Diencephalon (tissue), 1 donor: ENCODE data around the gene OR9Q2. TPM values are rescaled to one million over a fixed set of nuclear protein-coding genes. Genes with fewer than 3 reads are reported as not detected.

ENCODE experiments used
- total RNA-seq: library from RNA; depleted of rRNA; stranded (reverse); fragments of >200 nt; gene quantifications from one replicate; pipeline ENCODE4 v1.2.3, GENCODE V29; 2014

The OR9Q2 gene, protein sequence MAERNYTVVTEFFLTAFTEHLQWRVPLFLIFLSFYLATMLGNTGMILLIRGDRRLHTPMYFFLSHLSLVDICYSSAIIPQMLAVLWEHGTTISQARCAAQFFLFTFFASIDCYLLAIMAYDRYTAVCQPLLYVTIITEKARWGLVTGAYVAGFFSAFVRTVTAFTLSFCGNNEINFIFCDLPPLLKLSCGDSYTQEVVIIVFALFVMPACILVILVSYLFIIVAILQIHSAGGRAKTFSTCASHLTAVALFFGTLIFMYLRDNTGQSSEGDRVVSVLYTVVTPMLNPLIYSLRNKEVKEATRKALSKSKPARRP
- total RNA-seq, result not detected

DNA sequence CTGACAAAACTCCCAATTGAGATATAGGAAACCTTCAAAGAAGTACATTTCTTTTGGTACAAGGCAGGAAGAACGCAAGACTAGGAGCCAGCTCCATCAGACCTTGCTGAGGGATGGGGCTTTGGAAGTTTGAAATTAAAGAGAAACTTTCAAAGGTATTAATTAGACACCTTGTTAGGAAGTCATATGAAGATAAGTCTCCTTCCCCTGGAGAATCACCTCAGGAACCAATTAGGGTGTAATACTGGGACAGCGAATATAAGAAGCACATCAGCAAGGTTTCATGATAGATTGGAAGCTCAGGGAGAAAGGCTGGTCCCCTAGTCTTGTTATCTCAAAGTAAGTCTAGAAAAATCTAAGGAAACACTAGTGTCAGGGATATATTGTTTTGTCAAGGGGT, at the start of gene OR9Q2:
Gene OR9Q2 (plus strand): TSS at position 301 of the 400 bp plus-strand sequence. CDS start 1,421 bp downstream, outside the sequence.

DNA sequence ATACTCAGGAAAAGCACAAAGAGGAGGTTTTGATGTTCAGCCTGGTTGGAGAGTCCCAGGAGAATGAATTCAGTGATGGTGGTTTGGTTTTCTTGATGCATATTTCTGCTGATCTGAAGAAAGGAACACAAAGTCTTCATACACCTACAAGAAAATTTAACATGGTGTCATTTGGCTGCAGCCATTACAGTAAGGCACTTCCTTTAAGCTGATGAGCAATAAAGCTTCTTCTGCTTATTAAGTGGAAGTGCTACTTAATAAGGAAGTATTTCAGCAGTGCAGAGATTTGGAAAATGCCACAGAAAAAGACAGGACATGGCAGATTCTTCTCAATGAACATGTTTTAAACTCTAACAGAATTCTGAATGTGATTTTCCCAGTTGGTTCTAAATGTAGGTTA, 15.2 kb downstream of the OR9Q2 start, which contains the start of gene OR1S2:
Gene OR1S2 (minus strand): TSS at position 101 of the 400 bp plus-strand sequence. CDS start 0 bp downstream, at position 101.

DNA sequence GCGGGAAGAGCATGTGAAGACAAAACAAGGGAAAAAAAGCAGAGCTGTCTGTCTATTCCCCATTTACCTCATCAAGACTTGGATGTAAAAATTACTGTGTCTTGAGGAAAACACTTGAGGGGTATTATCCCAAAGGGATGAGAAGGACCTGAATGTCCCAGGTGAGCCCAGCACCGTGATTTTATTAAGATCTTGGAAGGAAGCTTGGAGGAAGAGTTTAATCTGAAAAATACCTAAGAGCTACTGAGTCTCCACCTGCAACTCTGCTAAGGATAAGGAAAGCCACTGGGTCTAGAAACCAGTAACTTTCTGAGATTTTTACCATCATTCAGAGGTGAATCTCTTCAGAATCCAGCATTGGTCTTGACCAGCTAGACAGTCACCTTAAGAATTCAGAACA, 23.6 kb downstream of the OR9Q2 start, which contains the start of gene OR1S1:
Gene OR1S1 (plus strand): TSS at position 301 of the 400 bp plus-strand sequence.

Other genes starting within 250 kb of the OR9Q2 start
- not detected for gene OR9Q1, start 165.2 kb upstream of the OR9Q2 start, total RNA-seq
- not detected for gene OR6Q1, start 158.1 kb upstream of the OR9Q2 start, total RNA-seq
- gene OR9I1, start 63.5 kb upstream of the OR9Q2 start, total RNA-seq, result not detected
- gene OR1S2, start 15.1 kb downstream of the OR9Q2 start, total RNA-seq, result not detected
- not detected for gene OR1S1, start 23.6 kb downstream of the OR9Q2 start, total RNA-seq
- gene OR10Q1, start 39.8 kb downstream of the OR9Q2 start, total RNA-seq, result not detected
- not detected for gene OR10W1, start 79.2 kb downstream of the OR9Q2 start, total RNA-seq
- gene OR5B17, start 170.0 kb downstream of the OR9Q2 start, total RNA-seq, result not detected
- not detected for gene OR5B3, start 217.8 kb downstream of the OR9Q2 start, total RNA-seq
- gene OR5B2, start 239.1 kb downstream of the OR9Q2 start, total RNA-seq, result not detected